ENCODE results near the gene SNORC.

SNORC gene

GRCh38 chr2:232870018-232870765 lies at the start of gene SNORC:
Gene SNORC, plus strand, starts transcription at chr2:232870264. Its CDS starts 78 bp downstream, at chr2:232870342.
- no peak for TF ChIP-seq CTCF (IDR thresholded peaks at IDR 0.05; ENCODE audit: extremely low read depth, insufficient read depth, missing control alignments)
- in situ Hi-C loops (cut with MboI; ENCODE audit: low pct_unique_long_range_greater_than_20kb, low sequenced_read_pairs, unreplicated experiment): loop anchor here (25.0 kb wide), 2 partner anchors 167 to 392 kb away; partner anchors contain the start of genes ATG16L1 and NEU2
- DNase-seq (ENCODE audit: low spot score): no peak

GRCh38 chr2:232829988-232830387 lies 40.1 kb upstream of the SNORC start:
- TF ChIP-seq CTCF (IDR thresholded peaks at IDR 0.05; ENCODE audit: extremely low read depth, insufficient read depth, missing control alignments): no peak
- DNase-seq (ENCODE audit: low spot score): no peak
- in situ Hi-C loops (cut with MboI; ENCODE audit: low pct_unique_long_range_greater_than_20kb, low sequenced_read_pairs, unreplicated experiment): no loop called here

- in situ Hi-C loops (cut with MboI; ENCODE audit: low pct_unique_long_range_greater_than_20kb, low sequenced_read_pairs, unreplicated experiment): no loop called here
- TF ChIP-seq CTCF (IDR thresholded peaks at IDR 0.05; ENCODE audit: extremely low read depth, insufficient read depth, missing control alignments): no peak
- DNase-seq (ENCODE audit: low spot score): no peak
Observed at GRCh38 chr2:232831496-232831895, 38.6 kb upstream of the SNORC start.

- no peak for DNase-seq (ENCODE audit: low spot score)
- no peak for TF ChIP-seq CTCF (IDR thresholded peaks at IDR 0.05; ENCODE audit: extremely low read depth, insufficient read depth, missing control alignments)
- in situ Hi-C loops (cut with MboI; ENCODE audit: low pct_unique_long_range_greater_than_20kb, low sequenced_read_pairs, unreplicated experiment): no loop called here
Observed at GRCh38 chr2:232833830-232834229, 36.2 kb upstream of the SNORC start.

- DNase-seq (ENCODE audit: low spot score): no peak
- no peak for TF ChIP-seq CTCF (IDR thresholded peaks at IDR 0.05; ENCODE audit: extremely low read depth, insufficient read depth, missing control alignments)
- in situ Hi-C loops (cut with MboI; ENCODE audit: low pct_unique_long_range_greater_than_20kb, low sequenced_read_pairs, unreplicated experiment): no loop called here
Observed at GRCh38 chr2:232835687-232836208, 34.3 kb upstream of the SNORC start.

GRCh38 chr2:232836934-232837333 lies 33.1 kb upstream of the SNORC start:
- in situ Hi-C loops (cut with MboI; ENCODE audit: low pct_unique_long_range_greater_than_20kb, low sequenced_read_pairs, unreplicated experiment): no loop called here
- TF ChIP-seq CTCF (IDR thresholded peaks at IDR 0.05; ENCODE audit: extremely low read depth, insufficient read depth, missing control alignments): no peak
- no peak for DNase-seq (ENCODE audit: low spot score)
